AG20443 (cell line): ENCODE data around the gene CD44.
A peak's percentile ranks its signal among the peaks of the same experiment; 100 is the strongest.

ENCODE experiments used
- DNase-seq: peaks from one replicate; pipeline ENCODE4 v3.0.0; 2012; ENCODE audit warnings: low spot score, mixed read lengths

CD44 gene

DNA sequence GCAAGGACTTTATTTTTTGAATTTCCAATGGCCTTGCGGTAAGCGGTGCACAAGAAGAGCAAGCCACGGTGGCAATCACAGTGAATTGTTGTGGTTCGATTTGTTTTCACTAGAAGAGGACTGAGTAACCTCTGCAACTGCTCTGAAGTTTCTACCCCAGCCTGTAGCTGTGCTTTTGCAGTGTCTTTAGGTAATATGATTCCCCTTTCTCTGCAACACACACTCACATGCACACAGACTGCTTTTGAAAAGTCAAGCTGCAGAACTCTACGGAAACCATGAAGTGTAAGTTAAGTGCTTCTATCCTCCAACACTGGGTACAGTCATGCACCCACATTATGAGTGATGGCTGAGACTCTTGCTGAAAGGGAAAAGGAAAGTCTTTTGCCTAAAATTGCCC is 38.4 kb downstream of the CD44 start:
- DNase-seq = no peak

DNA sequence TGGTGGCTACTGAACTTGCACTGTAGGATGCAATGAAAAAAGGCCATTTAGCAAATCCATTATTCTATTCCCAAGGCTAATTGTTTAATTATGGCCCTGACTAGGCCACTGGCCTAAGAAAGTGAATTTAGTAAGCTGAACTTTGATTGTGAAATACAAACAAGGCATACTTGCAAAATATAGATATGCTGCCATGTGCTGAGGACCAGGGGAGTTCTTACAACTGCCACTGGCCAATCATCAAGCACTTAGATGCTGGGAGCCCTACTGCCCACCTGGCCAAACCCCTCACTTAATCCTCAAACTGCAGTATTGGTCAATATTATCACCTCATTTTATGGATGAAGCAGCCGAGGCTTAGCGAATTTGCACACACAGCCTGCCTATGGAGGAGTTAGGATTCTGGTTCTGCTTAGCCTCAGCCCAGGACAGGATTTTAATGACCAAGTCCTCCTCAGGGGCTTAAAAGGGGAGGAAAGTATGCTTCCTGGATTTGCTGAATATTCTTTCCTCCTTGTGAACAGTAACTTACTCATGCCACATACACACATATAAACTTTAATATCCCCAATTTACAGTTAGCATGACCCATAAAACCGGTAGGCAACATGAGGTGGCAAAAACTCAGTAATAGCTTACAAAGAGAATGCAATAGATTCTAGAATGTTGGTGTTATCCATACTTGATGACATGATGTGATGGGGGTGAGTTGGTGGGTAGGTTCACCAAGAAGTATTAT is 39.3 kb downstream of the CD44 start:
- DNase-seq = no peak

DNA sequence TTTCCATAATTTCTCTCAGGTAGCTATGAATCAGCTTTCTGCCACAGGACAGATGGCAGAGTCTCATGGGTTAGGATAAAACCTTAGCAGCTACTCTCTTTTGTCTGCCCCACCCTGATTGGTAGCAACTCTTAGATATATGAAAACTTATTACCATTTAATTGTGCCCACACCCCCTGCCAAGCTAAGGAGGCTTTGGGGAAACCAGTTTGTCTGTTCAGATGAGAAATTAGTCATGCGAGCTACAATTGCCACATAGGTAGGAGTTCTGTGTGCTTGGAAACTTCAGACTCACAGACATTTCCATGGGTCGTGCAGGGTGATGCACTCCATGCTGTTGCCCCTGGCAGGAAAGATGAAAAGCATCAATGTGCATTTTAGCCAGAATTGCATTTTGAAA is 39.9 kb downstream of the CD44 start:
- DNase-seq = no peak

DNA sequence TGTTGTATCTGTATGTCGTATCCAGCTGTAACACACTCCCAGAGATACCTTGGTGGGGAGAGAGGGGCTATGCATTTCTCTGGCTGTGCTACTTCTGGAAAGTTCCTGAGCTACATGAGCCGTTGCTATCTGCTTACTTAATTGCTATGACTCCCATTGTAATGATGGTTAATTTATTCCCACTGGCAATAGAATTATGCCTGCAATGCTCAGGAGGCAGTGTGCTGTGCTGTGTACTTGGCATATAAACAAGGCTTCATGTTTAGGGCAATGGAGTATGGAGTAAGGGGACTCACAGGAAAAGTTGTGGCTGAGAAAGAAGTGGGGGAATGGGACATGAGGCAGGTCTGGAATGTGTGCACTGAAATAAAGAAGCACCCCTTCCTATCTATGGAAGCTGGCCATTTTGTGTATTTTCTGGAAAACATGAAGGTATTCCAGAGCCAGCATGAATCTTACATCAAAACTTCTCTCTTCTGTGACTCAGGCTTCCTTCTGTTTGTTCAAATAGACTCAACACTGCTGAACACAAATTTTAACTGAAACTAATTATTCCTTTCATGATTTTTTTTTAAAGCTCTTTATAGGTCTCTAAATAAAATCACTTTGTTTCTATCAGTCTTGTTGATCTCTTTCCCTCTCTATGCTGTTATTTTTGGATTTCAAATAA is 40.6 kb downstream of the CD44 start:
- DNase-seq = peak; percentile 23

DNA sequence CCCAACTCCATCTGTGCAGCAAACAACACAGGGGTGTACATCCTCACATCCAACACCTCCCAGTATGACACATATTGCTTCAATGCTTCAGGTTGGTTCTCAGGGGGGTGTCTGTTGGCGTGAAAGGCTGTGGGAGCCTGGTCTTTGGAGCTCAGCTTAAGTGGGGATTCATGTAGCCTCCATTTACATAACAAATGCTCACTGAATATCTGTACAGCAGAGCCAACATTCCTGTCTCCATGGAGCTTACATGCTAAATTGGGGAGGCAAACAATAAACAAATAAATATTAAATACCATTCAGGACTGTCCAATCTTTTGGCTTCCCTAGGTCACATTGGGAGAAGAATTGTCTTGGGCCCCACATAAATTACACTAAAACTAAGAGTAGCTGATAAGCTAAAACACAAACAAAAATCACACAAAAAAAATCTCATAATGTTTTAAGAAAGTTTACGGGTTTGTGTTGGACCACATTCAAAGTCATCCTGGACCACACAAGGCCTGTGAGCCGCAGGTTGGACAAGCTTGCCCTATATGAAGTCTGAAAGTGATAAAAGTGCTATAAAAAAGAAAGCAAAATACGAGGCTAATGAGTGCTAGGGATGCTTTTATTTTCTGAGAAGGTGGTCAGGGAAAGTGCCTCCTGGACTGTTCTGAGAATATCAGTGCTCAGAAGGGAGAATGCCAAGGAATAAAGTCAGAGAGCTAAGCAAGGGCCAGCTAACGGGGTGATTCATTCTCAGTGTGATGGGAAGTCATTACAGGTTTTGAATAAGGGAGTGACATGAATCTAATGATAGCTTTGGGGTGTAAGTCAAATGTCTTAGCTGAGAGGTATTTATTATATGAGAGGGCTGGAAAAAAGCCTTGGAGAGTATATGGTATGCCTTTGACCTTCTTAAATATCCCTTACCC is 41.6 kb downstream of the CD44 start:
- peak; percentile 46 for DNase-seq

DNA sequence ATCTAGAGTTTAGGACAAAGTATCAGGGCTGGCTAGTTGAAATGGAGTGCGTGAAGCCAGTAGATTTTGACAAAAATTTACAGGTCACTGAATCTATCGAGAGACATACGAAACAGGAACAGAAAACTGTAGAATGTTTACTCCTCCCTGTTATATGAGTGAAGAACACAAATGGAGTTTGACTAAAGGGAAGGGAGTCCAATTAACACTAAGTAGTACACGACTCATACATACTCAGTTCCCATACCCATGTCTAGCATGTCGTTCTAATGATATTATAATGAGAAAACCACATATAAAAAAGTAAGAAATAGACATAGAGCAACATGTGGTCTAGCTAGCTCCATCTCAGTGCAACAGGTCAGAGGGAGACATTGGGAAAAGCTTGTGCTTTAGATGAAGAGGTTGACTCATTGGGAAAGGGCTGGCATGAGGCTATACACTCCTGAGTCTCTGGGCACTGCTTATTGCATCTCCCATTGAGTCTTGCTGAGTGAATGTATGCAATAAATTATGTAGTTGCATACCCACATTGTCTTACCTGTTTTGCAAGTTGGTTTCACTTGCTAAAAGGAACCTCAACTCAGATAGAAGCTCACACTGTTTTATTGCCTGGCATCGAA is 43.5 kb downstream of the CD44 start:
- DNase-seq = no peak

DNA sequence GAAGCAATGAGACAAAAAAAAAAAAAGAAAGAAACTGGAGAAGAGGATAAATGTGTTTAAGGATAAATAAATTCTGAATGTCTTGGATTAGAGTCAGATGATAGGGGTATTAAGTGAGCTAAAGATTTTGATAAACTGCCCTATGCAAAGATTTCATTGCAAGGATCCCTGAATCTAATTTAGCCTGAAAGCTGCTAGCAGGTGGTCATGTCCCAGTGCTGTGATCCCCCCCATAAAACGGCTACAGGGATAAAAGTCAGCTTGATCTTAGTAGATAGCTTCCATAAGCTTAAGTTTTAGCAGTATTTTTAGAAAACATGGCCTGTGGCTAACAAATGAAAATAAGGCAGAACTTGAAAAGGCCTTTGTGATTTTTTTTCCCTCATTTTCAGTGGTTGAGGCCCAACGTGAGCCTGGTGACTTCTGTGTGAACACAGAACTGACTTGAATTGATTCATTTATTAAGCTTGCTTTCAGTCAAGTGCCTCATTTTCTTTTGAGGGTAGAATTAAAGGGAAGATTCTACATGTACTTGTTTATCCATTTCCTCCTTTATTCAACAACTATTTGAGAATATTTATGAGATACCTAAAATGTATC is 44.5 kb downstream of the CD44 start:
- DNase-seq = no peak

DNA sequence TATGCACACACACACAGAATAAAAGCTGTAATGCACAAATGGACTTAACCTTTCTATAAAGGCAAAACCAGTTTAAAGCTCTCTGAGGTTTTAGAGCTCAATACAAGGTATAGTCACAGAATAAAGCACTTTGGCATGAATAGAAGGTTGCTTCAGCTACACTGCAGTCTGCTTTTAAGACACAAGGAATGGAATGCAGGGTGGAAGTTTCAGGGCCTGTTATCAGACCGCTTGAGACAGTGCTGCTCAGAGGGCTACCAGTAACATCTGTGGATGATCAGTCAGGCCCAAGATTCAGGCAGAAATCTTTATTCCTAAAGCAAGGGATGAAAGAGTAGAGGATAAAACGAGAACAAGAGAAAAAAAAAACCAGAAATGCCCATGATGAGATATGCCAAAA is 46.7 kb downstream of the CD44 start:
- DNase-seq = peak; percentile 54

DNA sequence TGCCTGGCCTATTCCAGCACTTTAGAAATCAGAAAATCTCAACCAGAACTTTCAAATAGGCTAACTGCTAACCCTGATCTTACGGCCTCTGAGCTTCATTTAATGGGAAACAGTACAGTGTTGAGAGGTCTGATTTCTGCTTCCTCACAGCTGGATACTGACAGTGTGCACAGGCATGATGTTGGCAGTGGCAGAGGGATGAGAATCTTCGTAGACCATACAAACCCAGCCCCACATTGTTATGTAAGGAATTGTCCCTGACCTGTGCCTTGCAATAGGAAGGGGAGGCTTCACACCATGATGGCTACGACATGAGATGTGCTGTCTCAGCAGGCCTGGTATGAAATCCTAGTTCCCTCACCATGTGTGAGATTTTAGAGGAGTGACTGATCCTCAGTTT is 49.0 kb downstream of the CD44 start:
- DNase-seq = no peak

DNA sequence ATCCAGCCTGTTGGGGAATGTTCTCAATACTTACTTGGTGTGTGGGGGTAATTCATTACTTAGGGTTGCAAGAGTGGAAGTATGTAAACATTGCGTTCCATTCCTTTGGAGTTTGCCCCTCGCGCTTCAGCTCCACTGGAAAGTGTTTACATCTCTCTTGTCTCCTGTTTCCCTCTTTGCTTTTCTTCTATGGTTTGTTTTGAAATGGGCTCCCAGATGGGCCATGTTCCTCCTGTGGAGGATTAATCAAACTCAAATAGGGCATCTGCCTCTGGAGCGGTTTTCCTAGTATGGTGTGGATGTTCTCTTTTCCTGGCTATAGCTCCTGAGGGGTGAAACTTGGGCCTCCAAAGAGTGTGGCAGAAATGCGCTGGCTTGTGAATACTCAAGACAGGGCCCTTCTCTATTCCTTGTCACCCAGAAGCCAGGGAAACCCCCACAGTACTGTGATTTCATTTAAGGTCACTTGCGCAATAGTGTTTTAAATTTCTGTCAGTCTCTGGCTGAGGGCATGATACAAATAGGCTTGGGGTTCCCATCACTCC is 51.9 kb downstream of the CD44 start:
- no peak for DNase-seq

DNA sequence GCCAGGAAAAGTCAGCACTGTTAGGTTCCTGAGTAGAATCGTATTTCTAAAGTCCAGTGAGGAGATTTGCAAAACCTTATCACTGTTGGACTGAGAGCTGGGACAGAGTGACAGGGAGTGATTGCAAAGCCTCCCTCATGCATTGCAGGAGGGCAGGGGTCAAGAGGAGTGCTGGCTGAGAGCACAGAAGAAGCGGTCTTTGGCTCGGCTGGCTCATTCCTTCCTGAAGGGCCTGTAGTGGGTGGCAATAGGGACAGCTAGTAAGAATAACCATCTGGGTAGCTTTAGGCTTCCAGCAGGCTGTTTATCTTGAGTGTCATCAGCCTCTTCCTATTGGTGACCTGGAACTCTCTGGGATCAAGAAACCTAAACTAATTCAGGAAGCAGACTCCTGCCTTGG is 53.4 kb downstream of the CD44 start:
- peak; percentile 27 for DNase-seq

DNA sequence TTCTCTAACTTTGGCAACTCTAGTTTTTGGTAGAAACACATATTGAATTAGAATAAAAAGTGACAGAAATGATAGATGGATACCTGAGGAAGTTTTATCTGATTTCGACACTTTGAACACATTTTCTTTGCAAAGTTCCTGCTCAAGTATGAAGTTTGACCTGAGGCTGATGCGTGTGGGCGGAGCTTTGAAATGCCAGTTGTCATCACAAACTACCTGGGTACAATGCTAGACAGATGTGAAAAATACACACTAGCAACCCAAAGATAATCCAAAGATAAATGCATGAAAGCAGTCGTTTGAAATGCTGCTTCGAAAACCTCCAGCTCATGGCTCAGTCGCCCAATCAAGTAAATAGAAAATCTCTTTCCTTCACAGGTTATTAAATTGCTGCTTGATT is 54.8 kb downstream of the CD44 start:
- no peak for DNase-seq

DNA sequence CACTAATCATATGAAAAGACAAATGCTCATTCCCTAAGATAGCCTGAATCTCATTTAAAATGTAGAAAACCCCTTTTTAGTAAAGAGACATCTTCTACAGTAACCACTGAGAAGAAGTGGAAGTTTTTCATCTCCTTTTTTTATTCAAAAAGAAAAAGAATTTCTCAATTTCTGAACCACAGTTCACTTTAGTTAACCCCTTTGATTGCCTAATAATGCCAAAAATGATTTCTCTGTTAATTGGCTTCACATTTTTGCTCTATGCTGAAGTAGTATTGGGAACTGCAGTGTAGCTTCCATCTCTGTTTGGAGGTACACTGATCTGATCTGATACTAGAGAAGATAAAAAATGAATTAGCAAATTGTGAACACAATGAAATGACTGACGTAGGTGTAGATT is 58.3 kb downstream of the CD44 start:
- DNase-seq = no peak

DNA sequence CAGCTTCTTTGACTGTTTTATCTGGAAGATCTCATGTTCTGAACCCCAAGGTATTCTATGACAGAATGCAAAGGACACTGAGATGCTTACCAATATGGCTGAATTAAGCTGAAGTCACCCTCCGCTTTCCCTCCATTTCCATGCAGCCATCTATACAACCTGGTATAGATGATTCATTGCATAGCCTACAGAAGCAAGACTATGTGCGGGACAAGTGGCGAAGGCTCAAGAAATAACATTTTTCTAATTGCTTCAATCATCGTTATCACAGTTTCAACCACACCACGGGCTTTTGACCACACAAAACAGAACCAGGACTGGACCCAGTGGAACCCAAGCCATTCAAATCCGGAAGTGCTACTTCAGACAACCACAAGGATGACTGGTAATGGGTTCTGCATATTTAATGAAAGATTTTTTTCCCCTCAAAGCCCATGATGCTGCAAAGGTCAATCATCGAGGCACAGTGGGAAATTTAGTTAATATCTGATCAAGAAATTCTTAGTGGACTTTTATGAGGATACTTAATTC is 61.9 kb downstream of the CD44 start:
- no peak for DNase-seq

DNA sequence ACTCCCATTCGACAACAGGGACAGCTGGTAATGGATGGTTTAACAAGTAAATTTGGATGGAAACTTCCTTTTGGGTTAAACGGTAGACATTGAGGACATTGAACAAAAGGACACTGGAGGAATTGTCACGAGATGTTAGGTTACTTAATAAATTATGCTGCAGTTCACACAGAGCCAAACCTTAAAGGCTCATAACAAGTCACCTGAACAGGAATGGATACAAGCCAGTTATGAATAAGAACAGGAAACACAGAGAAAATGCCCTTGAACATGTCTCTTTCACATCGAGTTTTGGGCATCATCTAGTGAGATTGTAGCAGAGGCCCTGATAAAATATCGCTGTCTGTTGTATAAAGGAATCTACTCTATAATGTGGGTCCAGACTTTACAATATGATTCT is 65.6 kb downstream of the CD44 start:
- DNase-seq = no peak

DNA sequence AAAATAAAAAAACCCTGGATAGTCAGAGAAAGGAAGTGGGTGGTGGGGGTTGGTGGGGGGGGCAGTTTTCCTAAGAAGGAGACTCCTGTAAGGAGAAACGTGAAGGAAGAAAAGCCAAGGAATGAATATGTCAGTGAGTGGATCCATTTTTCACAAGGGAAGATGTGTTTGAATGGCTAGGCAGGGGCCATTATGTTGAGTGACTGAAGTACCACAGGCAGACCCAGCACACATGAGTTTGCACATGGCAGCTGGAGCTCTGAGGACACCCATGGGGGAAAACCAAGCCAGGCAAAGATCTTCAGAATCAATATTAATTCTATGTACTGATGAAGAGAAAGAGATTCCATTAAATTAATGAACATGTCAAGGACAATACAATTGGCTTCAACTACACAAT is 67.6 kb downstream of the CD44 start:
- no peak for DNase-seq

DNA sequence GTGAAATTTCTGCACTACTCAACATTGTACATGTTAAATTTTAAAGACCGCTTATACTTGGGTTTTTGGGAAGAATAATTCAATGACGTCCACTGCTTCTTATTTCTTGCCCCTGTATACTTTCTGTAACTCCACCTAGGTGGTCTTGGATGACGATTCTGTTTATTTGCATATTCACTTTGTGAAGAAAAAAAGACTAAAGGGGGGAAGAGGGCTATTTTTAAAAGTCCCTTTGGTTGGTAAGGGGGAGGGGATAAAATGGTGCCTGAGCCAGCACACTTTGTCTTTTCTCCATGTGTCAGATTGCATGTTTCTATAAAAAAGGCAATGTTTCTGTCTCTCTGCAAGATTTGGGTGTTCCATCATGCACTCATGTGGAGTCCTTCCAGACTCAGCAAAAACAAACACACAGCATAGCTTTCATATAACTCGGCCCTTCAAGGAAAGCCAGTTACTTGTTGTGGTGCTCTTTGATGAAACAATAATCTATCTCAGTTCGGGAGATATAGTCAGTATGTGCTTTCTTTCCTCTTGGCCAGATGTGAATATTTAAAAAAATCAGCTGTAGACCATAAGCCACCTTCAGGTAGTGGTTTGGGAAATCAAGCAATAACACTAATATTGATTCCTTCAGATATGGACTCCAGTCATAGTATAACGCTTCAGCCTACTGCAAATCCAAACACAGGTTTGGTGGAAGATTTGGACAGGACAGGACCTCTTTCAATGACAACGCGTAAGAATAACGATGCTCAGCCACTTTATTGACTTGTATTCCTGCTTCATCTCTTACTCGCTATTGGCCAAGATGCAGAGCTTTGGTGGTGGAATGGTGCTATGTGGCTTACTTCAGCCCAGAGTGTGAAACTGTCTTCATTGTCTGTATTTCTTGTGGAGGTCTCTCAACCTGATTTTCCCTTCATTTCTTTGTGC is 68.8 kb downstream of the CD44 start:
- DNase-seq = no peak

DNA sequence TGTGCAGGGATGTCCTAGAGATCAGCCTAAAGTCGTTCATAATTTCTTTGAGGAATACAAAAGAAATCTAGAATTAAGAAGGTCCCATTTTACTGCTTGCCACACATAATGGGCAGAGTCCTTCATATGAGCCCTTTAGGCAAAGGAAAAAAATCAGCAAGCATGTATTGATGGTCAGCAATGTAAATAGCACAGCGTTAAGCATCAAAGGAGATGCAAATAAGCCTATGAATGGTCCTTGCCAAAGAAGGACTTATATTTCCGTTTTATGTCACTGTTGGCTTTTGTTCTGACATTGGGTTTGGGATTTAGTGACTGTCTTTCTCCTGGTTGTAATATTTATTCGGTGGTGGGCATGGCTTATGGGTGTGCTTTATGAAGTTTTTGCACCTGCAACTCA is 69.8 kb downstream of the CD44 start:
- DNase-seq = no peak

DNA sequence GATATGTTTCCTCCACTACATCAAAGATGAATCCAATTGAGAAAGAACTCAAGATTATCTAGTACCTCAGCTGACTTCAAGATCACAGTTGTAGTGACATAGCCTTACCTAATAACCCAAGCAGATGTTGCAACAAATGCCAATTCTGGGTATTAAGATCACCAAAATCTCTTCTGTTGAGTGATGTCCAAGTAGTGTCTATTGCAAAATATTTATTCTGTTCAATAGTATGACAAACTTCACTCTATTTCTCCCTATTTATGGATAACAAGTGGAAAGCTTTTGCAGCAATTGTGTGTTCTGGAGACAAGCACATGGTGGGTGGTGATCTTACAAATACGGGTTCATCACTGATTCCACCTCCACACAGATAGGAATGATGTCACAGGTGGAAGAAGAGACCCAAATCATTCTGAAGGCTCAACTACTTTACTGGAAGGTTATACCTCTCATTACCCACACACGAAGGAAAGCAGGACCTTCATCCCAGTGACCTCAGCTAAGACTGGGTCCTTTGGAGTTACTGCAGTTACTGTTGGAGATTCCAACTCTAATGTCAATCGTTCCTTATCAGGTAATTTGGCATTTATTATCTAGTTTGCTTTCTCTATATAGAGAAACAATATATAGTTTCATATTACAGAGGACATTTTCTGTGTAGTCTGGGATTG is 72.0 kb downstream of the CD44 start:
- no peak for DNase-seq

DNA sequence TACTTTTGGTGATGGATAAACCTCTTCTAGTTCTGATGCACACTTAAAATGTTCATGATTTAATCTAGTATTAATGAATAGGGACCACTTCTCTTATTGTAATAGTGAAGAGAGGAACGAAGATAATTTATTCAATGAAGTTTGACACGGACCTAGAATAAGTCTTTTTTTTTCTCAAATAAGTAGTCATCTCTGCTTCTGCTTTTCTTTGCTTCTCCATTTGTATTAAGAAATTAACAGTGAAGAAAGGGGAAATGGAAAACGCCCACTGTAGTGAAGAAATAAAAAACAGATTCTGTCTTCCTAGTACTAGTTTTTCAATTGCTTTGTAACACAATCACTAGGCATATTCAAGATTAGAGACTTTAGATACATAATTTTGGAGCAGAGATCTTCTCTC is 73.0 kb downstream of the CD44 start:
- no peak for DNase-seq
